Measurements from ENCODE around the gene CNNM1. TPM values are rescaled to one million over a fixed set of nuclear protein-coding genes. Genes with fewer than 3 reads are reported as not detected.

The CNNM1 gene
- polyA plus RNA-seq (ENCODE audit: insufficient read length) = 0.03 TPM

DNA sequence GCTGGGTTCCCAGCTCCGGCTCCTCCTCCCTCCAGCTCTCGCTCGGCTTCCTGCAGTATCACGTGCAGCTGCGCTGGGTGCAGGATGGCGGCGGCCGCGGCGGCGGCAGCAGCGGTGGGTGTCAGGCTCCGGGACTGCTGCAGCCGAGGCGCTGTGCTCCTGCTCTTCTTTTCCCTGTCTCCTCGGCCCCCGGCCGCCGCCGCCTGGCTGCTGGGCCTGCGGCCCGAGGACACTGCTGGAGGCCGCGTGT is at the start of gene CNNM1:
CNNM1 (plus strand) TSS at position 53 of the 250 bp plus-strand sequence; CDS start at position 85, 32 bp downstream.
- no peak for DNase-seq (ENCODE audit: low read depth)

DNA sequence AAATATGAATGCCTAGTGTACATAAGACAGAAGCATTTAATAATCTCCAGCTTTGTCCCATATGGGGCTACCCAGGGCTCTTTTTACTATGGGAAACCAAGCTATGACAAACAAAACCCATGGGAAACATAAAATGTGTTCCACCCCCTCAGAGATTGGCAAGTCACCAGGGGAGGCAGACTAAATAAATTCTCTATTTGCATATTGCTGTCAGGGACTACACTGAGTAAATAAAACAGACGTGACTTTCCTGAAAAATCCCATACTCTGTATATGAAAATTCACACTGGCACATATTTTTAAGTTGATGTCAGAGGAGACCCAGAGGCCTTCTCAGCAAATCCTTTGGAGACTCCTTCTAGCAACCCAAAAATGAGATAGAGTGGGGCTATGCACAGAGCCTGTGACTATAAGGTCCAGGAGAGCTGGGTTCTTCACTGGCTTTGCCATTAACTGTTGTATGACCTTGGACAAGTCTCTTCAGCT is 49.5 kb upstream of the CNNM1 start:
- DNase-seq (ENCODE audit: low read depth) = no peak

GRCh38 chr10:99280472-99280871 is 48.7 kb upstream of the CNNM1 start:
- DNase-seq (ENCODE audit: low read depth) = no peak

DNA sequence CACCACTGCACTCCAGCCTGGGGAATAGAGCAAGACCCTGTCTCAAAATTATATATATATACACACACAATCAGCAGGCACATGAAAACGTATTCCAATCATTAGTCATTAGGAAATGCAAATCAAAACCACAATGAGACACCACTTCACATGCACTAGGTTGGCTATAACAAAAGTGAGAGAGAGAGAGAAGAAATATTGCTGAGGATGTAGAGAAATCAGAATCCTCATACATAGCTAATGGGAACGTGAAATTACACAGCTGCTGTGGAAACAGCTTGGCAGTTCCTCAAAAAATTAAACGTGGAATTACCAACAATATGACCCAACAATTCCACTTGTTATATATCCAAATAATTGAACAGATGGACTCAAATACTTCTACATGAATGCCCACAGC is 43.3 kb upstream of the CNNM1 start:
- no peak for DNase-seq (ENCODE audit: low read depth)

DNA sequence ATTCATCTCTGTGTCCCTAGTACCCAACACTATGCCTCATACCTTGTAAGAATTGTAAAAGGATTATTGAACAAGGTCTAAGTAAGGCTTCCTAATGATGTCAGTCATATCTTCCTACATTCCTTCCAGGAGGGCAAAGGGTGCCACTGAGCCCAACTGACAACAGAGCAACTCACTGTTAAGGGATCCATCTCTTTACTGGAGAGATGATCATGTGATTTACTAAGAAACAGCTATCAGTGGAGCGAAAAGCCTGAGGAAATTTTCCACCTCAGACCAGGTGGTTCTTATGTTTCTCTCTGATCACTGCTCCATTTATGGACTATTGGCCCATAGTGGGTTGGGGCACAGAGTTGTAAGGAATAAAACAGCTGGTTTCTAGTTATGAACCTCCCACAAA is 38.9 kb upstream of the CNNM1 start:
- DNase-seq (ENCODE audit: low read depth) = no peak

DNA sequence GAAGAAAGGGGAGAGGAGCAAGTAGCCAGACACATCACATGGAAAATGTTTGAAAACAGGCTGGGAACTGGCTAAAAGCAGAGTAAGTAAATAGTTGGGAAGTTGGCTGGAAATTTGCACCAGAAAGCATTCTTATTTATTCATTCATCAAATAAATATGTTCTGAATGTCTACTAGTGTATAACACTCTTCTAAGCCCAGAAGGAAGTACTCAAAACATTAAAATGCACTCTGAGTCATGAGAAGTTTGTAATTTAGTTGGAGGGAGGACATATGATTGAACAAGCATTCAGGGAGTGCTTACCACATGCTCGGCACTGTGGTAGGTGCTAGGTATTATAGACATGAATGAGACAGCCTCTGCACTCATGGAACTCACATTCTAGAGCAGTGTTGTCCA is 37.0 kb upstream of the CNNM1 start:
- DNase-seq (ENCODE audit: low read depth) = peak; percentile 24

GRCh38 chr10:99296605-99297004 is 32.6 kb upstream of the CNNM1 start:
- DNase-seq (ENCODE audit: low read depth) = no peak

GRCh38 chr10:99297033-99297432 is 32.1 kb upstream of the CNNM1 start:
- no peak for DNase-seq (ENCODE audit: low read depth)

GRCh38 chr10:99303899-99304861 is 25.0 kb upstream of the CNNM1 start:
- no peak for DNase-seq (ENCODE audit: low read depth)

DNA sequence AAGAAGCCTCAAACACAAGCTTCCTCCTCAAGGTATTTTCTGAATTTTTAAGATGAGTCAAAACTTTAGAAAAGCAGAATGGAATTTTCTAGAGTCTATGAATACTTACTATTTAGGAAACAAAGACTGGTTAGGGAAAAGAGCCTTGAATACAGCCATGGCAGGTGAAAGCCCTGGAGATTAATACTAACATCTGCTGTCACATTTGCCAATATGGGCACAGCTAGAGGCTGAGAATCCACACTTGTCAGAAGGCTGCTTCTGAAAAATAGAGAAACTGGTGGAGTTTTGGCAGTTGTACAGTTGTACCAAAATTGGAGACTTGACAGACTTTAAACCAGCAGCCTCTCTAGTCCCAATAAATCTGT is 24.3 kb upstream of the CNNM1 start:
- DNase-seq (ENCODE audit: low read depth) = no peak

DNA sequence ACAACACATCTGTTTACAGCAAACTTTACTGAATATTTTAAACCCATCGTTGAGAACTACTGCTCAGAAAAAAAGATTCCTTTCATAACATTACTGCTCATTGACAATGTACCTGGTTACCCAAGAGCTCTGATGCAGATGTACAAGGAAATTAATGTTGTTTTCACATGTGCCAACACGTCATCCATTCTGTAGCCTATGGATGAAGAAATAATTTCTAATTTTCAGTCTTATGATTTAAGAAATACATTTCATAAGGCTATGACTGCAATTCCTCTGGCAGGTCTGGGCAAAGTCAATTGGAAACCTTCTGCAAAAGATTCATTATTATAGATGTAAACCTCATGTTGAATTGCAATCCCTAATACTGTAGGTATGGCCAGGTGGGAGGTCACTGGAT is 16.7 kb upstream of the CNNM1 start:
- DNase-seq (ENCODE audit: low read depth) = no peak

DNA sequence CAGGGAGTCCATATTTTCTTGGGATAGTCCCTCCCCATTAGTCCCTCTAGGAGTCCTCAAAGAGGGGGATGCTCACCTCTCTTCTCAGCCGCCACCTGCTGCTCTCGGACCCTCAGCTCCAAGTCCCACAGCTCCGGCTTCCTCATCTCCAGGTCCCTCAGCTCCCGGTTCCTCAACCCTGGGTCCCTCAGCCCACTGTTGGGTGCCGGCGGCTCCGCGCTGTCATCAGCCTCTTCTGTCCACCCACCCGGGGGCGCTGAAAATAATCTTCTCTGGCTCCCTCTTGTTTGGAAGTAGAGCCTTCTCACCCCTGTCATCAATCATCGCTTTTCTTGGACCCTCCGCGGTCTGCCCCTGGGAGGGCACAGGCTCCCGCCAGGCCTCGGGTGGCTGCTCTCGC is 13.3 kb upstream of the CNNM1 start:
- DNase-seq (ENCODE audit: low read depth) = no peak

- DNase-seq (ENCODE audit: low read depth) = no peak
Observed at GRCh38 chr10:99316374-99316773, 12.8 kb upstream of the CNNM1 start.

DNA sequence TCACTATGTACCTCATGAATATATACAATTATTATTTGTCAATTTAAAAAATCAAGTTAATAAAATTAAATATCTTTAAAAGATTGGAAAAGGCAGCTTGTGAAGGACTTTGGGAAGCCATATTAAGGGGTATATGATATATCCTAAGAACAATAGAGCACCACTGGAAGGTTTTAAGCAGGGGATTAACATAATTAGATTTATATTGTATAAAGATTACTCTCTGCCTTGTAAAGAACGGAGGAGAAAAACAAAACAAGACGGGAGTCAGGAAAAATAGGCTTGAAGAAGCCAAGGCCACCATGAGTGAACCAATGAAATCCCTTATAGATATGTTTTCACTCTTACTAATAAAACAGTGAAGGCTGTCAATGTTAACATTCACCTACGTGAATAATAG is 11.1 kb upstream of the CNNM1 start:
- DNase-seq (ENCODE audit: low read depth) = no peak

DNA sequence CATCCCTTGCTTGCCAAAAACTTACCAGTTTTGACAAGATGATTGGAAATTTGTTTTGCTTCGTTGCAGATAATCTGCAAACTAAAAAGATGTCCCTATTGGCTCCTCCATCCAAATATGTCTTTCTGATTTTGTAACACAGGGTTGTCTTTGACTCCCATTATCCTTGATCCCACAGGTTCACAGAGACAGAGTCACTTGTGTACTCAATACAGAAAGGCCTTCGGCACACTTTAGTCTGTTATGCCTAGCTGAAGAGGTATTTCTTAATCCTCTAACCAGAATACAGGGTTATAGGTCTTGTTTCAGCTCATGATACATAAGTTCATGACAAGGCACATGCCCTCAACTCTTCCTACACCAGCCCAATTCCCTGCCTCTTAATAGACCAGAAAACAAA is 10.7 kb upstream of the CNNM1 start:
- no peak for DNase-seq (ENCODE audit: low read depth)

DNA sequence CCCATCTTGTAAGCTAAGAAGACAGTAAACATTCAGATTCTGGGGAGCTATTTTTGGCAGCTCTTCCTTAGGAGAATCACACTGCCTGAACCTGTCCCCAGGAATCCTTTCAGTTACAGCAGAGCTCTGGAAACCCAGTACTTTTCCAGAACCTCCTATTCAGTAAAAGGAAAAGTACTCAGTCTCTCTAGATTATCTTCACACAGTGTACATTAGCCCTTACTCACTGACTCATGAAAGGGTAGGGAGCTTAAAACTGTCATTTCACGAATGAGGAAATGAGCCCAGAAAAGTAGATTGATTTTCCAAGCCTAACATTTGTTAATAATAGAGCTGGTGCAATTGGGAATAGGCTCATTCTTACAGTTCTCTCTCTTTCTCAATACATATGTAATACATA is 3.9 kb upstream of the CNNM1 start:
- no peak for DNase-seq (ENCODE audit: low read depth)

DNA sequence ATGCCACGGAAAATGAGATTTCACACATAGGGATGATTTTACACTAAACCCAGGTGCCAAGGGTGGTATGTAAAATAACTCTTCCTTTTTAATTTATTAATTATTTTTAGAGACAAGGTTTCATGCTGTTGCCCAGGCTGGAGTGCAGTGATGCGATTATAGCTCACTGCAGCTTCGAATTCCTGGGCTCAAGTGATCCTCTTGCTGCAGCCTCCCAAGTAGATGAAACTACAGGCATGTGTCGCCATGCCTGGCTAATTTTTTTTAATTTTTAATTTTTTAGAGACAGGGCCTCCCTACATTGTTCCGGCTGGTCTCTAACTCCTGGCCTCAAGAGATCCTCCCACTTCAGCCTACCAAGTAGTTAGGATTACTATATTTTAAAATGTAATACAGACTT is 2.3 kb upstream of the CNNM1 start:
- DNase-seq (ENCODE audit: low read depth) = no peak

DNA sequence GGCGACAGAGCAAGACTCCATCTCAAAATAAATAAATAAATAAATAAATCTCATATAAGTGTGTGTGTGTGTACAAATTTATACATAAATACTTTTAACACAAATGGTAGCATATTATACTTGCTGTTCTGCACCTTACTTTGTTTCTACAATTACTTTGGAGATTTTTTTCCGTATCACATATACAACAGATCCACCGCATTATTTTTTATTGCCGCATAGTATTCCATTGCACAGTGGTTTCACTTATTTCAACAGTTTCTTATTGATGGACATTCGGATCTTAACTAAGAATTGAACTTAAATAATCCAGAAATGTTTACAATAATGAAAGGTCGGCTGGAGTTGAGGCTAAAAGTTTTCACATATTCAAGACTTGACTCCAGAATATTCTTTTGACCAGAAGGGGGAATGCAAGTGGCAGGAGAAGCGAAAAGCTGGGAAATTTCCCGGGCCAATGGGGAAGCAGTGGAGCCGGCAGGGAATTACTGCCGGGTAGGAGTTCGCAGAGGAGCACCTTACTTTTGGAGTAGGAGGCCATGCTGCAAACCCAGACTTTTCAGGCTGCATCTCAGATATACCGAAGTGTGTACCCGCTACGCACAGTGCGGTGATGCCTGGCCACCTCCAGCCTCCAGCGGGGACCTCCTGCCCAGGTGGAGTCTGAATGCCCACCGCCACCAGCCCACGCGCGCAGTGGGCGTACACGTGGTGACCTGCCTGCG is 415 bp upstream of the CNNM1 start:
- DNase-seq (ENCODE audit: low read depth) = no peak

DNA sequence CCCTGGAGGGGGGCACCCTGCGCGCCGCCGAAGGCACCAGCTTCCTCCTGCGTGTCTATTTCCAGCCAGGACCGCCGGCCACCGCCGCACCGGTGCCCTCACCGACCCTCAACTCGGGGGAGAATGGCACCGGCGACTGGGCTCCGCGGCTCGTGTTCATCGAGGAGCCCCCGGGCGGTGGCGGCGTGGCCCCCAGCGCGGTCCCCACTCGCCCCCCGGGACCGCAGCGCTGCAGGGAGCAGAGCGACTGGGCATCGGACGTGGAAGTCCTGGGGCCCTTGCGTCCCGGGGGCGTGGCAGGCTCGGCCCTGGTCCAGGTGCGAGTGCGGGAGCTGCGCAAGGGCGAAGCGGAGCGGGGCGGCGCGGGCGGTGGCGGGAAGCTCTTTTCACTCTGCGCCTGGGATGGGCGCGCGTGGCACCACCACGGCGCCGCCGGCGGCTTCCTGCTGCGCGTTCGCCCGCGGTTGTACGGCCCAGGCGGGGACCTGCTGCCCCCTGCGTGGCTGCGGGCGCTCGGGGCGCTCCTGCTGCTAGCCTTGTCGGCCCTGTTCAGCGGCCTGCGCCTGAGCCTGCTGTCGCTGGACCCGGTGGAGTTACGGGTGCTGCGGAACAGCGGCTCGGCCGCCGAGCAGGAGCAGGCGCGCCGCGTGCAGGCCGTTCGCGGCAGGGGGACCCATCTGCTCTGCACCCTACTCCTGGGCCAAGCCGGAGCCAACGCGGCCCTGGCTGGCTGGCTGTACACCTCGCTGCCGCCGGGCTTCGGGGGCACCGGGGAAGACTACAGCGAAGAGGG is 594 bp downstream of the CNNM1 start:
- DNase-seq (ENCODE audit: low read depth) = no peak

- no peak for DNase-seq (ENCODE audit: low read depth)
Observed at GRCh38 chr10:99330347-99330924, 1.3 kb downstream of the CNNM1 start.

- DNase-seq (ENCODE audit: low read depth) = no peak
Observed at GRCh38 chr10:99331207-99331803, 2.1 kb downstream of the CNNM1 start.
